ENCODE results near the gene ATAD3C.
"Not testable (repeated sequence)": the region's sequence is repeated elsewhere in the genome, so short reads cannot be mapped to it uniquely, and the experiment has no call there.

The ATAD3C gene

GRCh38 chr1:1489231-1489630 is 39.7 kb downstream of the ATAD3C start:
- no peak for TF ChIP-seq CTCF (IDR thresholded peaks at IDR 0.05; ENCODE audit: borderline replicate concordance, control extremely low read depth, extremely low read depth, insufficient read depth, missing control alignments)
- DNase-seq (ENCODE audit: low spot score): no peak
- in situ Hi-C loops (cut with MboI; ENCODE audit: low sequenced_read_pairs, unreplicated experiment): no loop called here

GRCh38 chr1:1489861-1490260 is 40.4 kb downstream of the ATAD3C start:
- no peak for DNase-seq (ENCODE audit: low spot score)
- in situ Hi-C loops (cut with MboI; ENCODE audit: low sequenced_read_pairs, unreplicated experiment): no loop called here
- TF ChIP-seq CTCF (IDR thresholded peaks at IDR 0.05; ENCODE audit: borderline replicate concordance, control extremely low read depth, extremely low read depth, insufficient read depth, missing control alignments): no peak

GRCh38 chr1:1490633-1491230 is 41.2 kb downstream of the ATAD3C start:
- TF ChIP-seq CTCF (IDR thresholded peaks at IDR 0.05; ENCODE audit: borderline replicate concordance, control extremely low read depth, extremely low read depth, insufficient read depth, missing control alignments): no peak
- in situ Hi-C loops (cut with MboI; ENCODE audit: low sequenced_read_pairs, unreplicated experiment): no loop called here
- no peak for DNase-seq (ENCODE audit: low spot score)

- DNase-seq (ENCODE audit: low spot score): no peak
- in situ Hi-C loops (cut with MboI; ENCODE audit: low sequenced_read_pairs, unreplicated experiment): no loop called here
- no peak for TF ChIP-seq CTCF (IDR thresholded peaks at IDR 0.05; ENCODE audit: borderline replicate concordance, control extremely low read depth, extremely low read depth, insufficient read depth, missing control alignments)
Measured at GRCh38 chr1:1491601-1492000, 42.1 kb downstream of the ATAD3C start.

GRCh38 chr1:1494311-1494710 is 44.8 kb downstream of the ATAD3C start:
- DNase-seq (ENCODE audit: low spot score); in situ Hi-C loops (cut with MboI; ENCODE audit: low sequenced_read_pairs, unreplicated experiment): not testable (repeated sequence)

- DNase-seq (ENCODE audit: low spot score); in situ Hi-C loops (cut with MboI; ENCODE audit: low sequenced_read_pairs, unreplicated experiment): not testable (repeated sequence)
Measured at GRCh38 chr1:1495461-1495975, 46.0 kb downstream of the ATAD3C start.

GRCh38 chr1:1504777-1505365 is 55.4 kb downstream of the ATAD3C start:
- in situ Hi-C loops (cut with MboI; ENCODE audit: low sequenced_read_pairs, unreplicated experiment): not testable (repeated sequence)
- TF ChIP-seq CTCF (IDR thresholded peaks at IDR 0.05; ENCODE audit: borderline replicate concordance, control extremely low read depth, extremely low read depth, insufficient read depth, missing control alignments): peak; percentile 47
- peak; percentile 63 for DNase-seq (ENCODE audit: low spot score)
